ENCODE measurements around the gene PTTG2.

The PTTG2 gene

DNA sequence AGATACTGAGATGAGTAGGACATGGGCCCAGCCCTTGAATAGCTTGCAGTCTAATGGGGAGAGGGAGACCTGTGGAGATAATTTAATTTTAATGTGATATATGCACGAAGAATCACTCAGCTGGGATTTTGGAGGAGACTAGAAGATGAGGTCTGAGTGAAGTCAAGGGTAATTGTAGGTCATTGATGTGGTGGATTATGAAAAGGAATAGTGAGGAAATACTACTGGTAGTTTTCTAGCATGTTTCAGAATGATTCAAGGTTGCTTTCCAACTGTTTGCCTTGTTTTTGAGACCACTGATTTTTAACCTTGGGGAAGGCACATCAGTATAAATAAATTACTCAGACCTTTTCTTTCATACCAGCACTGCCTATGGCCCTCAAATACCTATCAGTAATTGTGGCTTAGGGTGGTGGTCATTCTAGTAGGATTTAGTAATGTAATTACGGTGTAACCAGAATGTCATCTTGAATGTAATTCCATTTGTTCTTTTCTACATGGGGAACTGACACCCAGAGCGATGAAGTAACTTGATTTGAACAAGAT is 25.6 kb downstream of the PTTG2 start:
- H3K4me3 ChIP-seq (ENCODE audit: low read length): no peak overlapping the region
- no peak for DNase-seq (ENCODE audit: low read depth)
- TF ChIP-seq, protein P1, sequence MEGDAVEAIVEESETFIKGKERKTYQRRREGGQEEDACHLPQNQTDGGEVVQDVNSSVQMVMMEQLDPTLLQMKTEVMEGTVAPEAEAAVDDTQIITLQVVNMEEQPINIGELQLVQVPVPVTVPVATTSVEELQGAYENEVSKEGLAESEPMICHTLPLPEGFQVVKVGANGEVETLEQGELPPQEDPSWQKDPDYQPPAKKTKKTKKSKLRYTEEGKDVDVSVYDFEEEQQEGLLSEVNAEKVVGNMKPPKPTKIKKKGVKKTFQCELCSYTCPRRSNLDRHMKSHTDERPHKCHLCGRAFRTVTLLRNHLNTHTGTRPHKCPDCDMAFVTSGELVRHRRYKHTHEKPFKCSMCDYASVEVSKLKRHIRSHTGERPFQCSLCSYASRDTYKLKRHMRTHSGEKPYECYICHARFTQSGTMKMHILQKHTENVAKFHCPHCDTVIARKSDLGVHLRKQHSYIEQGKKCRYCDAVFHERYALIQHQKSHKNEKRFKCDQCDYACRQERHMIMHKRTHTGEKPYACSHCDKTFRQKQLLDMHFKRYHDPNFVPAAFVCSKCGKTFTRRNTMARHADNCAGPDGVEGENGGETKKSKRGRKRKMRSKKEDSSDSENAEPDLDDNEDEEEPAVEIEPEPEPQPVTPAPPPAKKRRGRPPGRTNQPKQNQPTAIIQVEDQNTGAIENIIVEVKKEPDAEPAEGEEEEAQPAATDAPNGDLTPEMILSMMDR (conservative IDR thresholded peaks at IDR 0.05; ENCODE audit: low read length): no peak

DNA sequence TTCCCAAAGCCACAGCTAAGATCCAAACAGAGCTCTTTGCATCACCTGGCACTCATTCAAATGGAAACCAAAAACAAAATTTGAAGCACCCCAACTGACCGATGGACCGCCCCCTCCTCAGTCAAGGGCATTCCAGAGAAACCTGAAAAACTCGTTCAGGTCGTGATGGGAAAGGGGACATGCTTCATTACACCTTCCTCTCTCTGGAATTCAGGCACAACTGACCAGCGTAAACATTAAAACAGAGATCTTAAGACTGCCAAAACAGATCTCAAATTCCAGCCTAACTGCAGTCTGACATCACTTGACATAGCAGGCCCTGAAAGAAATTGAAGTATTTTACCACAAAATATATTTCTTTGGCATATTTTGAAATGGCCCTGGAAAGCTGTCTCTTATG is 28.5 kb downstream of the PTTG2 start:
- H3K4me3 ChIP-seq (ENCODE audit: low read length): no peak overlapping the region
- no peak for DNase-seq (ENCODE audit: low read depth)
- TF ChIP-seq, protein P1 (conservative IDR thresholded peaks at IDR 0.05; ENCODE audit: low read length): no peak

DNA sequence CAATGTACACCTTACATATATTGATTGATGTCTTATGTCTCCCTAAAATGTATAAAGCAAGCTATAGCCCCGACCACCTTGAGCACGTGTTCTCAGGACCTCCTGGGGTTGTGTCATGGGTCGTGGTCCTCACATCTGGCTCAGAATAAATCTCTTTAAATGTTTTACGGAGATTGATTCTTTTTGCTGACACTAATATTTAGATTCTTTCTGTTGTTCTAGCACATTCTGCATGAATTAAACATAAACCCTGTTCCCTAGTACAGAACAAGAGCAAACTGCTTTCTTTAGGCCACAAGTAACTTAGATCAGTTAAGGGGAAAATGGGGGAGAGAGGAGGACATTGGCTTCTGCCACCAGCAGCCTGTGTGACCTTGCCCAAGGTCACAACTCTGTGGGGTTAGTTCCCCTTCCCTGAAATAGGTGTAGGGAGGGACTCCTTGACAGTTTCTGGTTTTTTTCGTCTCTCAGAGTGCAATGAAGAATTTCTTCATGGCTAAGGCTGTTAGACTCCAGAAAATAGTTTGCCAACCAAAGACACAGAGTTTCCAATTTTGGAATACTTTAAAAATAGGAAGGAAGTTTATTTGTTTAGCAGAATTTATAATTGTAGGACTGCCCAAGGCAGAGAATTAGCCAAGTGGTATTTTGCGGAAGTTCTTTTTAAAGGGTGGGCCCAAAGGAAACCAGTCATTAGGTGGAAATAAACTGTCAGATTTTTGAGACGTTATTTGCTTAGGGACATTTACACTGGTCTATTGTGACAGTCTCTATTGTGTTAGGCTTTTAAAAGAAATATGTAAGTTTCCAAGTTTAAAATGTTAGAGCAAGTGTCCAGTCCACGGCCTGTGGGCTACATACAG is 29.4 kb downstream of the PTTG2 start:
- TF ChIP-seq, protein P1 (conservative IDR thresholded peaks at IDR 0.05; ENCODE audit: low read length): no peak
- no peak overlapping the region for H3K4me3 ChIP-seq (ENCODE audit: low read length)
- no peak for DNase-seq (ENCODE audit: low read depth)

DNA sequence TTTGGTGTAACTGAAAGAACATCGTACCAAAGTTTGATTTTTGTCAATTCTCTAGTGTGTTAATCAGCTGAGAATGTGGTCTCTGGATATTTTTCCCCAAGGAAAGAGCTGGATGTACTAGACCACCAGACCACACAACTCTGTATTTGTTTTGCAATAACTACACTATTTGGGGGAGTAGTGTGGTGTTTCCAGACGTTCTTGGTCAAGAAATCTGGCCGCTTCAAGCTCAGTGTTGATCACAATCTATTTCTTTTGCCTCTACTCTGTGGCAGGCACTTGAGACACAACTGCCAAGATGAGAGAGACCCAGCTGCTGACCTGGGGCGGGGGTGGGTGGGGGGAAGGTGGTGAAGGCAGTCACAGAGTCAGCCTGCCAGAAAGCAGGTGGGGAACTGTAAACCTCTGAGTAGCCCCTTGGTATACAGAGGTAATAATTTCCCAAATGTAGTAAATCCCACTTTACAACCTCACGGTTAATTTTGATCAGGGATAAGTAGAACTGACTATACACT is 30.6 kb downstream of the PTTG2 start:
- no peak for DNase-seq (ENCODE audit: low read depth)
- H3K4me3 ChIP-seq (ENCODE audit: low read length): no peak overlapping the region
- TF ChIP-seq, protein P1 (conservative IDR thresholded peaks at IDR 0.05; ENCODE audit: low read length): no peak

DNA sequence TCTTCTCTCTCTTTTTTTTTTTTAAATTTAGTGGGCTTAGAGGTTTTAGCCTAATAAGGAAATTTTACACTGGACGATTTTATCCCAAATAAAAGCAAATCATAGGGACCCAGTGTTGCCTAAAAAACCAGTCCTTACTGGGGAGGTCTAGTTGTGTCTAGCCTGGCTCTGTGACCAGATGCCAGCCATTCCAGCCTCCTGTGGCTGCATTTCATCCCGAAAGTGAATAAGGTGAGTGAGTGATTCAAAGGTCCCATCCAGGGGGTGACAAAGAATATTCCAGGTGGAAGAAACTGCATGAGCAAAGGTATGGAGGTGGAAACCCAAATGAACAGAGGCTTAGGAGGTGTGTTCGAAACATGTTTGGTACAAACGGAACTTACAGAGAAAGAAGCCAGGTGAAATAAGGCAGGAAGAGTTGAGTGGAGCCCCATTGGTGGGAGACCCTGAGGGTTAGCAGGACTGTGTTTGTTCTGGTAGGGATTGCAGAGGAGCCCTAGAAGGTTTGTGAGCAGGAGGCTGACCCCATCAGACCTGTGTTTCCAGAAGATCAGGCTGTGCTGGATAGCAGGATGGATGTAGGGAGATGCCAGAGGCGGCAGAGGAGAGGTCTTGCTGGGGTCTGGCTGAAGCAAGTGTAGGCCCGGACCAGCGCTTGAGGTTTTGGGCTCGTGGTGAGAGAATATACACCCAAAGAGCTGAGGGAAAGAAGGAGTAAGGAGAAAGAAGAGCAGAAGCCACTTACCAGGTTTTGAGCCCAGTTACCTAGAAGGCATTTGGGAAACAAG is 31.6 kb downstream of the PTTG2 start:
- TF ChIP-seq, protein P1 (conservative IDR thresholded peaks at IDR 0.05; ENCODE audit: low read length): no peak
- no peak overlapping the region for H3K4me3 ChIP-seq (ENCODE audit: low read length)
- DNase-seq (ENCODE audit: low read depth): no peak

DNA sequence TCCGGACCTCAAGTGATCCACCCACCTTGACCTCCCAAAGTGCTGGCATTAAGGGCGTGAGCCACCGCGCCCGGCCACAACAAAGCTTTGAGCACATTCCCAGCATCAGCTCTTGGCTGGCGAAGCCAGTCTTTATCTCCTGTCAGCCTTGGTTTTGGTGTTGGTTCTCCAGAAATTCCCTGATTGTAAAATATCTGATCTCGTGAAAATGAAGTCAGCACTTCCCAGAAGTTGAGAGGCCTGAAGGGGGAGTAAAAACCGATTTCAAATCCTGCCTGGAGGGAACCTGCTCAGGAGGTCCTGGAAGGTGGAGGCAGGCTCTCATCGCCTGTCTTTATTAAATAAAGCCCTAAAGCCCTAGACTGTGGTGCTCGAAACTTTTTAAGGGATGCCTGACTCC is 33.6 kb downstream of the PTTG2 start:
- TF ChIP-seq, protein P1 (conservative IDR thresholded peaks at IDR 0.05; ENCODE audit: low read length): no peak
- no peak for DNase-seq (ENCODE audit: low read depth)
- H3K4me3 ChIP-seq (ENCODE audit: low read length): no peak overlapping the region

Measured in AG10803 (cell line).